WI38 (cell line): ENCODE results near the gene ADAD2.

Experiments used
- H3K4me3 ChIP-seq: 2 replicates; pipeline ENCODE4 v1.5.1; 2011; ENCODE audit warnings: low read depth, mild to moderate bottlenecking, control low read depth, low read length
- CTCF ChIP-seq: IDR thresholded peaks from 2 replicates; pipeline ENCODE4 v1.5.1; 2012; ENCODE audit warnings: low read depth, mild to moderate bottlenecking, control low read depth, low read length

The ADAD2 gene

GRCh38 chr16:84161801-84162200 lies 29.2 kb upstream of the ADAD2 start:
- no peak for TF ChIP-seq CTCF
- H3K4me3 ChIP-seq = no peak overlapping the region

GRCh38 chr16:84165746-84166145 lies 25.2 kb upstream of the ADAD2 start:
- no peak overlapping the region for H3K4me3 ChIP-seq
- no peak for TF ChIP-seq CTCF

- H3K4me3 ChIP-seq = no peak overlapping the region
- TF ChIP-seq CTCF = no peak
These were observed 23.9 kb upstream of the ADAD2 start for GRCh38 chr16:84166796-84167695.

- TF ChIP-seq CTCF = no peak
- no peak overlapping the region for H3K4me3 ChIP-seq
These were observed 21.1 kb upstream of the ADAD2 start for GRCh38 chr16:84169765-84170310.

GRCh38 chr16:84174396-84174795 lies 16.6 kb upstream of the ADAD2 start:
- no peak for TF ChIP-seq CTCF
- H3K4me3 ChIP-seq = no peak overlapping the region

DNA sequence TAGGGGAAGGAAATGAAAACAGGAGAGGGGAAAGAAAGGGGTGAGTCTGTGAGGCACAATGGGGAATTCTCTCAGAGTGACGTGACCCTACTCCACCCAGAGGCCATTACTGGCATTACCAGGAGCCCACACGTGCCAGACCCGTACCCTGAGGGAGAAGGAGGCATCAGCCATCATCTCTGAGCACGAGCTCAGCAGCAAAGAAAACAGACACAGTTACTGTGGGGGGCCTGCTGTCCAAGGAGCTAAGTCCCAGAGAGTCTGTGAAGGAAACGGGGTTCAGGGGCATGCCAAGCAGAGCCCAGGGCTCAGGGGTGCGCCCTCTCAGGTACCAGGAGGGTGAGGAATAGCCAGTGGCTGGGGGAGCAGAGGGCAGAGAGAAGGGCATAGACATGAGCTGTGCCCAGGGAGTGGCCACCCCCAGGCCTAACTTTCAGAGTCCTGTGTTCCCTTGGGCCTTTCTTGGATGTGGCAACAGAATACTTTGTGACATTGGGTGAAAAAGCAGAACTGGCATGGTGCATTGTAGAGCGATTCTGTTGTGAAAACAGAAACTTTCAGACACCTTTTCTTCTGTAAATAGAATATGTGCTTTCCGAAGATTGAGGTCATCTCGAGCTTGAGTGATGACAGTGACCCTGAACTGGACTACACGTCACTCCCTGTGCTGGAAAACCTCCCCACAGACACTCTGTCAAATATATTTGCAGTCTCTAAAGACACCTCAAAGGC lies 15.4 kb upstream of the ADAD2 start:
- TF ChIP-seq CTCF = no peak
- no peak overlapping the region for H3K4me3 ChIP-seq
